Muscle layer of duodenum (tissue), 2 donors: ENCODE measurements around the gene AP3M1.

Experiments used
- H3K27ac ChIP-seq: one replicate; pipeline ENCODE4 v1.7.0; 2013; ENCODE audit warnings: mild to moderate bottlenecking, low read length
- H3K27me3 ChIP-seq: one replicate; pipeline ENCODE4 v1.7.0; 2013; ENCODE audit warnings: low read depth, mild to moderate bottlenecking, control low read depth, low read length
- H3K36me3 ChIP-seq, 2 donors: one replicate each; pipeline ENCODE4 v1.7.0; 2013; ENCODE audit warnings: low read length in 2 of 2, control low read depth in 1 of 2, mild to moderate bottlenecking in 1 of 2; ENCODE audit not compliant: insufficient read depth in 2 of 2, control insufficient read depth in 1 of 2
- H3K4me1 ChIP-seq, 2 donors: one replicate each; pipeline ENCODE4 v1.7.0; 2013; ENCODE audit warnings: low read length in 2 of 2, mild to moderate bottlenecking in 2 of 2, control low read depth in 1 of 2, moderate library complexity in 1 of 2; ENCODE audit not compliant: insufficient read depth in 2 of 2, control insufficient read depth in 1 of 2
- H3K4me3 ChIP-seq, 2 donors: one replicate each; pipeline ENCODE4 v1.7.0; 2013; ENCODE audit warnings: low read length in 2 of 2, low read depth in 1 of 2, mild to moderate bottlenecking in 1 of 2
- H3K9me3 ChIP-seq, 2 donors: one replicate each; pipeline ENCODE4 v1.7.0; 2013; ENCODE audit warnings: low read length in 2 of 2, control low read depth in 1 of 2, mild to moderate bottlenecking in 1 of 2; ENCODE audit not compliant: control insufficient read depth in 1 of 2
- donor health status: healthy.

The AP3M1 gene

GRCh38 chr10:74093530-74094164 is 57.0 kb downstream of the AP3M1 start:
- H3K36me3 ChIP-seq, result peaks cover 66 to 73% of the 10 kb centered on the region in 2 donors
- no peaks in the 10 kb centered on the region for H3K9me3 ChIP-seq
- no peak overlapping the region for H3K27ac ChIP-seq
- peaks cover 0 to 4% of the 10 kb centered on the region in 2 donors for H3K4me1 ChIP-seq
- H3K27me3 ChIP-seq, result no peaks in the 10 kb centered on the region
- no peak overlapping the region for H3K4me3 ChIP-seq

DNA sequence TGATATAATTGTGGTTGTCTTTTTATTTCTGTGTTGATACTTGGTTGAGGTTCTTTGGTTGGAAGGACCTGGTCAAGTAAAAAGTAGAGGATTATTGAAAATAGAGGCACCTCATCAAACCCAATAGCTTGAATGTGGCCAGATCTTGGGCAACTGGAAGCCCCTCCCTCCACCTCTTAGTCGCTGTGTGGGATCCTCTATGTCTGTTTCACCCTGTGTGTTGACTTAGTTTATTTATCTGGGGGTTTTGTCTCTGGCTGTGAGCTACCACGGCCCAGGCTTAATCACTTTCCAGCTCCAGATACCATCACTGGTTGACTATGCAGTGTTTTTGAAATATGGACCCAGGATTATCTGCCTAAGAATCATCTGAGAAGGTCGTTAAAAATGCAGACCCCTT is 58.3 kb downstream of the AP3M1 start:
- Histone ChIP-seq H3K27ac (no peak overlapping the region), H3K36me3 (peaks cover 54 to 61% of the 10 kb centered on the region in 2 donors), H3K27me3 (no peaks in the 10 kb centered on the region)

GRCh38 chr10:74088722-74089121 is 61.9 kb downstream of the AP3M1 start:
- Histone ChIP-seq H3K27me3 (no peaks in the 10 kb centered on the region), H3K27ac (no peak overlapping the region), H3K9me3 (no peaks in the 10 kb centered on the region), H3K36me3 (peaks cover 27 to 46% of the 10 kb centered on the region in 2 donors), H3K4me3 (no peak overlapping the region), H3K4me1 (peaks cover 0 to 4% of the 10 kb centered on the region in 2 donors)

More for the DNA sequence above, 58.3 kb downstream of the AP3M1 start:
- no peak overlapping the region for H3K4me3 ChIP-seq
- H3K4me1 ChIP-seq, result peaks cover 0 to 4% of the 10 kb centered on the region in 2 donors
- no peaks in the 10 kb centered on the region for H3K9me3 ChIP-seq

DNA sequence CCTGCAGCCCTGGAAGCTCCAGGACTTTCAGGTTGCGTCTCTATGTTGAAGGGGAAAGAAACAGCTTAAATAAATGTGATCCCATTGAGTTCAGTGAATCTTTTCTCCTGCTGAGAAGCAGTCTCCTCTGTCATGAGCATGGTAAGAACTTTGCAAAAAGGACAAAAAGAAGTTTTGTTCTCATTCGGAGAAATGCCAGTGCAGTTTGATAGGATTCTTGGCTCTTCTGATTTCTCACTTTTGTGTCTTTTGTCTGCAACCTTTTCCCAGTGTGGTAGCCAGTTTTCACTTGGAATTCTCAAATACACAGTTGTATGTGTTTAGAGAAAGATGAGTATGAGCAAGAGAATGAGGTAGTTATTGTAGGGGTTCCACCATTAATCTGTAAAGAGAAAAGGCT is 64.3 kb downstream of the AP3M1 start:
- Histone ChIP-seq H3K27me3 (no peaks in the 10 kb centered on the region), H3K4me1 (peaks cover 0 to 9% of the 10 kb centered on the region in 2 donors), H3K9me3 (no peaks in the 10 kb centered on the region), H3K4me3 (no peak overlapping the region), H3K27ac (no peak overlapping the region), H3K36me3 (peaks cover 31 to 48% of the 10 kb centered on the region in 2 donors)

DNA sequence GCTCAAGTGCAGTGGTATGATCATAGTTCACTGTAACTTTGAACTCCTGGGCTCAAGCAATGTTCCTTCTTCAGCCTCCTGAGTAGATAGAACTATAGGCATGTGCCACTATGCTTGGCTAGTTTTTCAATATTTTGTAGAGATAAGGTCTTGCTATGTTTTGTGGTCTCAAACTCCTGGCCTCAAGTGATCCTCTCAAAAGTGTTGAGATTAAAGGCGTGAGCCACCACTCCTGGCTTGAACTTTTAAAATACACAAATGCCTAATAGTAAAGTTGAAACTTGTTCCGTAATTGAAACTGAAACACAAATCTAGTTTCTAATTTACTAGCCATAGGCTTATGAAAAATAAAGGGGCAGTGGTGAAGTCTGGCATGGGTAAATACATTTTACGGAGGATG is 65.7 kb downstream of the AP3M1 start:
- Histone ChIP-seq H3K27ac (no peak overlapping the region), H3K4me1 (peaks cover 0 to 16% of the 10 kb centered on the region in 2 donors), H3K9me3 (no peaks in the 10 kb centered on the region), H3K36me3 (peaks cover 25 to 35% of the 10 kb centered on the region in 2 donors), H3K4me3 (no peak overlapping the region), H3K27me3 (no peaks in the 10 kb centered on the region)

- Histone ChIP-seq H3K27me3 (no peaks in the 10 kb centered on the region), H3K4me3 (no peak overlapping the region), H3K36me3 (peaks cover 11 to 26% of the 10 kb centered on the region in 2 donors), H3K27ac (no peak overlapping the region), H3K4me1 (peaks cover 5 to 12% of the 10 kb centered on the region in 2 donors), H3K9me3 (no peaks in the 10 kb centered on the region)
Observed at GRCh38 chr10:74083304-74083703, 67.3 kb downstream of the AP3M1 start.

DNA sequence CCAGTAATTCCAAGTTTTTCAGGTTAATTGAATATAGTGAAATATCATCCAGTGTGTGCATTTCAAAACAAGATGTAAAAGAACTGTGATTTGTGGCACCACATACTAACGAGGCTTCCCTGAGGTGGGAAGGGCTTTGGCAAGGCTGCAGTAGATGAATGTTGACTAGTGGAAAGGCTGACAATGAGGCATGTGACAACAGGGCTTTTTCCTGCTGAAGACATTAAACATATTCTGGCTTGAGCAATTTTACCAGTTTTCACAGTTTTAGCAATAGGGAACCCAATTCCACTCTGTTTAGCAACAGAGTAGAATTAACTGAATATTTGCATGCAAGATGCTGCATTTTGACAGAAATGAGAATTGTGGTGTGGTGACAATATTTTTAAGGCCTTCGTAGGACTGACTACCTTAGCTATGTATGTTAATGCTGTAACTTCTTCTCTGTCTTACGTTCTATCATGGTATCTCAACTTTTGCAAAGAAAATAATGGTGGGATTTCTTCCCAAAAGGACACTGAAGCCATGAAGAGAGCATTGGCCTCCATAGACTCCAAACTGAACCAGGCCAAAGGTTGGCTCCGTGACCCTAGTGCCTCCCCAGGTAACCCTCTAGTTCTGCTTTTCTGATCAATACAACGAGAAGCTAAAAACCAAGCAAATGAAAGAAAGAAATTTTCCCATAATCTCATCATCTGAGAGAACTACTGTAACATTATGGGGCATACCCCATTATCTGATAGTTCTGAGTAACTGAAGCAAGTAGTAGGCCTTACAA is 68.5 kb downstream of the AP3M1 start:
- no peak overlapping the region for H3K4me3 ChIP-seq
- peaks cover 8 to 12% of the 10 kb centered on the region in 2 donors for H3K4me1 ChIP-seq
- no peak overlapping the region for H3K27ac ChIP-seq
- no peaks in the 10 kb centered on the region for H3K27me3 ChIP-seq
- peaks cover 11 to 26% of the 10 kb centered on the region in 2 donors for H3K36me3 ChIP-seq
- no peaks in the 10 kb centered on the region for H3K9me3 ChIP-seq

DNA sequence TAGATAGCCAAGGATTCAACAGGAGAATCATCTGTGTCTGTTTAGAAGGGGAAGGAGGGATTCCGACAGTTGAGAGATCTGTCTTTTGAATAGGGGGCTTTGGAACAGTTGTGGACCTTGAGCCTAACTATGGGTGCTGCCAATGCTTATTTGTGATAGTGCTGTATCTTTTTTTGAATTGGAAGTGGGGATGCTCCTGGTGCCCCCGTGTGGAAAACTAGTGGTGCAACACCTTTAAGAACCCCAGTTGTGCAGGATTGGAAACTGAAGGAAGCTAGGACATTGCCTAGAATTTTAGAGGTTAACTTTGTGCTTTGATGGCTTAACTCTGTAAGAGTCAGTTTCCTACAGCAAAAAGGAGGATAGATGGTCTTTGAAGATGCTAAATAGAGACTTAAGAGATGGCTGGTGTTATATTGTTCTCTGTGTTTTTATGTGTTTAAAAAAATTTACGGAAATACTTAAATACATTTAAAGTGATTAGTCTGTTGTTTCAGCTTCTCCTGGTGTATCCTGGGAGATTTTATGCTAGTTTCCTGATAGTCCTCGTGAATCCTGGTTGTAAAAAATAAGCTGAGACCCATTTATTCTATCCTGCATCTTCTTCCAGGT is 69.3 kb downstream of the AP3M1 start:
- no peak overlapping the region for H3K4me3 ChIP-seq
- H3K27me3 ChIP-seq, result no peaks in the 10 kb centered on the region
- no peak overlapping the region for H3K27ac ChIP-seq
- peaks cover 8 to 15% of the 10 kb centered on the region in 2 donors for H3K4me1 ChIP-seq
- H3K36me3 ChIP-seq, result peaks cover 11 to 23% of the 10 kb centered on the region in 2 donors
- H3K9me3 ChIP-seq, result no peaks in the 10 kb centered on the region

GRCh38 chr10:74079936-74080590 is 70.6 kb downstream of the AP3M1 start:
- Histone ChIP-seq H3K9me3 (no peaks in the 10 kb centered on the region), H3K27ac (no peak overlapping the region), H3K36me3 (peaks cover 16 to 22% of the 10 kb centered on the region in 2 donors), H3K4me1 (peaks cover 8 to 15% of the 10 kb centered on the region in 2 donors), H3K27me3 (no peaks in the 10 kb centered on the region), H3K4me3 (no peak overlapping the region)

DNA sequence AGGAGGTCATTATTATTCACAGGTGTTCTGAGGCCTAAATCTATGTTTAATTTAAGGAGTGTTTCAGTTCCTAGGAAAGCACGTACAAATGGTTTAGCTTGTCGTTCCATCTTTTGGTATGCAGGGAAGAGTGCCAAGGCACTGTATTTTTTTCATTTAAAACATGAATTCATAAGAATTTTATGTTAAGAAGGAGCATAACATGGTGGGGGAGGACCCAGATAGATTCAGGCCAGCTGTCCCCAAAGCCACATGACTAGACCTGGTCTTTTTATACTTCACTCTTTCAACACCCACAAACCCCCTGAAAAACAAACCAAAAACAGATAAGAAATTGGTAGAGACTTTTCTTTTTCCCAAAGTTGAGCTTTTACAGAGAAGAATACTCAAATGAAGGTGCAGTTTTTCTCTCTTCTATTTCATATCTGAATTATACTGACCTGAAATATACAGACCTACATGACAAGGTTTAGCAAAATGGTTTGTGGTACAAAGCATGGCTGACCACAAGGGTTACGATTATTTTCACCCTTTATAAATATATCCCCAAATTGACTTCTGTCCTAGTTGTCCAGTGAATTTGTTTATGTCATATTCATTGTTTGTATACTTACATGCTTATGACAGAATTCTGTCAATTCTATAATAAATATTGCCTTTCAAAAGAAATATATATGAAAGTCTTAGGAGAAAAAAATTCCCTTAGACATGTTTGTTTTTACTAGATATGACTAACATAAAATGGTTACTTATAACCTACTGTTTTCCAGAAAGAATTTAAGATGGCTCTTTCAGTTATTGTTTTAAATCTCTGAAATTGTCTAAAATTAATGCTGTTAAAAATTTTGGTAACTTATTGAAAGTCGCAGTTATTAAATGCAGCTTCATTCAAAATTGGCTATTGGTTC is 71.3 kb downstream of the AP3M1 start:
- H3K36me3 ChIP-seq, result peaks cover 17 to 19% of the 10 kb centered on the region in 2 donors
- no peaks in the 10 kb centered on the region for H3K9me3 ChIP-seq
- H3K4me1 ChIP-seq, result peaks cover 8 to 15% of the 10 kb centered on the region in 2 donors
- no peak overlapping the region for H3K4me3 ChIP-seq
- peak overlapping the region; percentile 27 for H3K27ac ChIP-seq
- no peaks in the 10 kb centered on the region for H3K27me3 ChIP-seq
